ENCODE results near the gene DOCK3.

Gene DOCK3

GRCh38 chr3:51024121-51024520 lies 349.4 kb downstream of the DOCK3 start (continued):
- no peak for TF ChIP-seq CREB5 (CRISPR knock-in tag; IDR thresholded peaks at IDR 0.05; ENCODE audit: low read depth)
- TF ChIP-seq RARB (CRISPR knock-in tag; IDR thresholded peaks at IDR 0.05) = no peak

DNA sequence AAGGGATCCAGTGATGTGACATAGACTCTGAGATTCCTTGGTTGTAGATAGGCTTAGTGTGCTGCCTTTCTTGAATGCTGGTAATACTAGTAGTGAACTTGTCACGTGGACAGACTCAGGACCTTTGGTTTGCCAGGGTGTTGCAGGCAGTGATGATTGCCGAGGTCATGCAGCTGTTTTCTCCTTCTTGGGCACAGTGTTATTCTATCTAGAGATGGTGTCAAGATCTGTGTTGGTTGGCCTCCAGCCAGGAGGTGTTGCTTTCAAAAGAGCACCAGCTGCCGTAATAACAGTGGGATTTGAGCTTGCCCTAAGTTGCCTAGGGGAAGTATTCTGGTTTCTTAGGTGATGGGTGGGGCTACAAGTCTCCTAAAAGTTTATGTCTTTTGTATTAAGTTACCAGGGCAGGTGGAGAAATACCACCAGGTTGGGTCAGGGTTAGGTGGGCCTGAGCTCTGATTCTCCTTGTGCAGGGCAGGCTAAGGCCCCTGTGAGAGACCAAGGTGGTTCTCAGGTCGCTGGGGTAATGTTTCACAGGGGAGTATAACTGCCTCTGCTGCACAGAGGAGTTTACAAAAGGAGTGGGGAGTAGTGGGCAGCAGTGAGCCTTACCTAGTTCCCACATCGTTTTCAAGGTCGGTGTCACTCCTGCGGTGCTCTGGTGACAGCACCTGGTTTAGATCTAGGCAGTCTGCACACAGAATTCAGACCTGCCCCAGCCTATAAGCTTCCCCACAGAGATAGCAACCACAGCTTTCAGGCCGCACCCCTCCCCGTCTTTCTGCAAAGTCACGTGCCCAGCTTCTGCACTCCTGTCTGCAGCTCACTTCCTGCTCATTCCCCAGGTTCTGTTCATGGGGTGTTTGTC lies 350.3 kb downstream of the DOCK3 start:
- ATAC-seq = no peak

GRCh38 chr3:51031666-51032065 lies 356.9 kb downstream of the DOCK3 start:
- no peak for ATAC-seq
- TF ChIP-seq ZFP30 (CRISPR knock-in tag; IDR thresholded peaks at IDR 0.05) = no peak
- TF ChIP-seq, protein P1, sequence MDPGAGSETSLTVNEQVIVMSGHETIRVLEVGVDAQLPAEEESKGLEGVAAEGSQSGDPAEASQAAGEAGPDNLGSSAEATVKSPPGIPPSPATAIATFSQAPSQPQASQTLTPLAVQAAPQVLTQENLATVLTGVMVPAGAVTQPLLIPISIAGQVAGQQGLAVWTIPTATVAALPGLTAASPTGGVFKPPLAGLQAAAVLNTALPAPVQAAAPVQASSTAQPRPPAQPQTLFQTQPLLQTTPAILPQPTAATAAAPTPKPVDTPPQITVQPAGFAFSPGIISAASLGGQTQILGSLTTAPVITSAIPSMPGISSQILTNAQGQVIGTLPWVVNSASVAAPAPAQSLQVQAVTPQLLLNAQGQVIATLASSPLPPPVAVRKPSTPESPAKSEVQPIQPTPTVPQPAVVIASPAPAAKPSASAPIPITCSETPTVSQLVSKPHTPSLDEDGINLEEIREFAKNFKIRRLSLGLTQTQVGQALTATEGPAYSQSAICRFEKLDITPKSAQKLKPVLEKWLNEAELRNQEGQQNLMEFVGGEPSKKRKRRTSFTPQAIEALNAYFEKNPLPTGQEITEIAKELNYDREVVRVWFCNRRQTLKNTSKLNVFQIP (CRISPR knock-in tag; IDR thresholded peaks at IDR 0.05; ENCODE audit: borderline replicate concordance, low read depth) = no peak

More for the DNA sequence above, 350.3 kb downstream of the DOCK3 start:
- no peak for TF ChIP-seq RARB (CRISPR knock-in tag; IDR thresholded peaks at IDR 0.05)
- TF ChIP-seq, protein P1 (CRISPR knock-in tag; IDR thresholded peaks at IDR 0.05; ENCODE audit: borderline replicate concordance, low read depth) = no peak

DNA sequence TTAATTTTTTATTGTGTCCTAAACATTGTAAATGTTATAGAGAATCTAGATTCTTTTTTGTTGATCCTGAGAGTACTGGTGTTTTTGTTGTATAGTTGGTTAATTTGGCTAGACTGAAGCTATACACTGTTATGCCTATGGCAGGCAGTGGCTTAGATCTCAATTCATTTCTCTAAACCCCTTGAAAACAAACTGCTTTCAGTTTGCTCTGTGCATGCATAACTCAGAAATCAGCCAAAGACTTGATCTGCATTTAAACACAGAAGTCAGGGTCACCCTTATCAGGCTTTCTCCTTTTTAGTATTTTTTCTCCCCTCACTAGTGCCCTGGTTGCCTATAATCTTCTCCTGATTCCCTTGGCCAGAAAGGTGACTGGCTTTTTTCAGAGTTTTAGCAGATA lies 360.9 kb downstream of the DOCK3 start:
- TF ChIP-seq TOX (CRISPR knock-in tag; IDR thresholded peaks at IDR 0.05; ENCODE audit: borderline replicate concordance) (no peak), CSDC2 (CRISPR knock-in tag; IDR thresholded peaks at IDR 0.05) (no peak), CSRNP3 (CRISPR knock-in tag; IDR thresholded peaks at IDR 0.05) (no peak), OSR1 (CRISPR knock-in tag; IDR thresholded peaks at IDR 0.05) (no peak), BACH2 (CRISPR knock-in tag; IDR thresholded peaks at IDR 0.05; ENCODE audit: borderline replicate concordance) (no peak), TCF4 (CRISPR knock-in tag; IDR thresholded peaks at IDR 0.05; ENCODE audit: borderline replicate concordance) (no peak), PPARA (CRISPR knock-in tag; IDR thresholded peaks at IDR 0.05; ENCODE audit: borderline replicate concordance) (no peak), ZFP30 (CRISPR knock-in tag; IDR thresholded peaks at IDR 0.05) (no peak), ESRRG (CRISPR knock-in tag; IDR thresholded peaks at IDR 0.05) (no peak), ISL1 (CRISPR knock-in tag; IDR thresholded peaks at IDR 0.05) (no peak), TSHZ2 (CRISPR knock-in tag; IDR thresholded peaks at IDR 0.05) (no peak), ZC3H10 (CRISPR knock-in tag; IDR thresholded peaks at IDR 0.05) (no peak), ARNTL (CRISPR knock-in tag; IDR thresholded peaks at IDR 0.05; ENCODE audit: borderline replicate concordance, low read depth) (no peak), GLIS3 (CRISPR knock-in tag; IDR thresholded peaks at IDR 0.05) (no peak), ZNF70 (CRISPR knock-in tag; IDR thresholded peaks at IDR 0.05) (no peak), ZFP3 (CRISPR knock-in tag; IDR thresholded peaks at IDR 0.05) (no peak)
- no peak for ATAC-seq
